LNCaP clone FGC (cell line): ENCODE results near the gene CTDSP1.

ENCODE experiments used
- DNase-seq: peaks from one replicate; pipeline ENCODE4 v3.0.0-alpha.2; 2011; ENCODE audit warnings: low read depth
- H3K4me3 ChIP-seq: 2 replicates; pipeline ENCODE4 v1.5.1; 2011; ENCODE audit warnings: mild to moderate bottlenecking, low read depth, low read length, control low read depth
- CTCF ChIP-seq: IDR thresholded peaks from 2 replicates; pipeline ENCODE4 v1.5.1; 2012; ENCODE audit warnings: mild to moderate bottlenecking; ENCODE audit not compliant: control insufficient read depth, insufficient read depth; ENCODE audit errors: extremely low read depth

CTDSP1 gene

GRCh38 chr2:218444692-218445357 is 45.2 kb downstream of the CTDSP1 start:
- TF ChIP-seq CTCF: no peak
- peak; percentile 96 for DNase-seq
- no peak overlapping the region for H3K4me3 ChIP-seq

GRCh38 chr2:218445602-218446001 is 45.9 kb downstream of the CTDSP1 start:
- H3K4me3 ChIP-seq: no peak overlapping the region
- DNase-seq: no peak
- TF ChIP-seq CTCF: no peak

GRCh38 chr2:218446547-218446946 is 46.9 kb downstream of the CTDSP1 start:
- H3K4me3 ChIP-seq: no peak overlapping the region
- DNase-seq: no peak
- TF ChIP-seq CTCF: no peak

- TF ChIP-seq CTCF: no peak
- no peak for DNase-seq
- no peak overlapping the region for H3K4me3 ChIP-seq
These were observed 47.4 kb downstream of the CTDSP1 start for GRCh38 chr2:218447072-218447471.

- peak; percentile 50 for DNase-seq
- no peak for TF ChIP-seq CTCF
- no peak overlapping the region for H3K4me3 ChIP-seq
These were observed 49.3 kb downstream of the CTDSP1 start for GRCh38 chr2:218448934-218449333.

GRCh38 chr2:218452079-218452478 is 52.4 kb downstream of the CTDSP1 start:
- H3K4me3 ChIP-seq: no peak overlapping the region
- no peak for DNase-seq
- TF ChIP-seq CTCF: no peak
